Tibial nerve (tissue), 4 donors: Measurements from ENCODE around the gene FMO3. TPM values are rescaled to one million over a fixed set of nuclear protein-coding genes. Genes with fewer than 3 reads are reported as not detected.

Experiments used
- DNase-seq, 2 donors: peaks; one replicate each; pipeline ENCODE4 v3.0.0-alpha.2; 2019; ENCODE audit warnings: low spot score in 2 of 2
- H3K27ac ChIP-seq, 4 donors: fragments of 200-600 bp; sonication (generic) in 3 of 4; one replicate each; pipeline ENCODE4 v1.5.1; 2017 to 2019; ENCODE audit warnings: mild to moderate bottlenecking in 1 of 4
- H3K27me3 ChIP-seq, 2 donors: fragments of 200-600 bp; sonication (generic) in 1 of 2; one replicate each; pipeline versions ENCODE4 v1.5.1 to v1.6.0; 2017 to 2019
- H3K36me3 ChIP-seq, 3 donors: fragments of 200-600 bp; sonication (generic); one replicate each; pipeline ENCODE4 v1.5.1; 2018 to 2019
- H3K4me1 ChIP-seq, 4 donors: fragments of 200-600 bp; sonication (generic) in 3 of 4; one replicate each; pipeline ENCODE4 v1.5.1; 2017 to 2019
- H3K4me3 ChIP-seq, 4 donors: fragments of 200-600 bp; sonication (generic) in 3 of 4; one replicate each; pipeline ENCODE4 v1.5.1; 2017 to 2019; ENCODE audit warnings: mild to moderate bottlenecking in 1 of 4, moderate library complexity in 1 of 4
- H3K9me3 ChIP-seq, 4 donors: fragments of 200-600 bp; sonication (generic) in 3 of 4; one replicate each; pipeline ENCODE4 v1.5.1; 2017 to 2019
- CTCF ChIP-seq, 5 experiments: fragments of 200-600 bp in 3 of 5; fragments of 450-650 bp in 2 of 5; sonication (generic) in 3 of 5; IDR thresholded peaks; one replicate each; pipeline ENCODE4 v1.5.1; 2016 to 2019; ENCODE audit warnings: antibody characterized with exemption in 5 of 5, mild to moderate bottlenecking in 3 of 5, moderate library complexity in 2 of 5
- EP300 ChIP-seq, 2 donors: sonication (generic); formaldehyde crosslinking; IDR thresholded peaks; one replicate each; pipeline ENCODE4 v1.6.1; 2017; ENCODE audit warnings: antibody characterized with exemption in 2 of 2, mild to moderate bottlenecking in 1 of 2
- POLR2A ChIP-seq, 2 donors: fragments of 450-650 bp; IDR thresholded peaks; one replicate each; pipeline ENCODE4 v1.6.1; 2017; ENCODE audit warnings: antibody characterized with exemption in 2 of 2, mild to moderate bottlenecking in 2 of 2, moderate library complexity in 2 of 2
- WGBS, 2 donors: methylation state at CpG; one replicate each; pipeline ENCODE4 v1.1.5; 2018; 5-methylcytosine and 5-hydroxymethylcytosine counted together
- total RNA-seq, 4 donors: library from RNA; depleted of rRNA; stranded (reverse); fragments of >200 nt; gene quantifications; one replicate each; pipeline ENCODE4 v1.1.0, GENCODE V29; 2016

The FMO3 gene
- total RNA-seq, 4 donors from 2014 or later: 1.8 to 4.8 (median 3.1) TPM

GRCh38 chr1:171150156-171150555, 59.5 kb downstream of the FMO3 start:
- Histone ChIP-seq H3K4me3 (no peak overlapping the region), H3K36me3 (no peaks in the 10 kb centered on the region), H3K4me1 (no peaks in the 10 kb centered on the region), H3K27me3 (no peaks in the 10 kb centered on the region), H3K27ac (no peak overlapping the region), H3K9me3 (no peaks in the 10 kb centered on the region)
- TF ChIP-seq EP300 (IDR thresholded peaks at IDR 0.05) (no peak), CTCF (IDR thresholded peaks at IDR 0.05) (no peak), POLR2A (IDR thresholded peaks at IDR 0.05) (no peak)
- WGBS, 2 donors: 66 to 77% methylated on average over 1 of the region's 1 CpG
- DNase-seq: no peak

DNA sequence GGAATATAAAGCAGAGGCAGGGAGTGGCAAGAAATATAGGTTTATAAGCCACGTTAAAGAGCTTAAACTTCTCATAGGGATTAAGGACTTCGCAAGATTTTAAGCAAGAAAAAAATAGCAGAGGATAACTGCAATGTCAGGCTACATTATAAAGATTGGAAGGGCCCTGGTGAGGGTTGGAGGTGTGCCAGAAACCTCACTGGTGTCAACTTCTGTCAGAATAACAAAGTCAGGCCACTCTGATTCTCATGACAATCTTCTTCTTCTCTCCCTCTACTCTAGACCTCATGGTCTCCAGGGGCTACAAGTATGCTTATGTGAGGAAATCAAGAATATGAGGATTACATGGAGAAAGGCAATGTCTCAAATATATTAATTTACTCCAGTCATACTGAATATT, 61.8 kb downstream of the FMO3 start:
- WGBS, 2 donors: 75 to 76% methylated on average over 2 of the region's 2 CpGs
- H3K27me3 ChIP-seq: no peaks in the 10 kb centered on the region
- no peaks in the 10 kb centered on the region for H3K36me3 ChIP-seq
- DNase-seq: no peak
- TF ChIP-seq EP300 (IDR thresholded peaks at IDR 0.05) (no peak), POLR2A (IDR thresholded peaks at IDR 0.05) (no peak), CTCF (IDR thresholded peaks at IDR 0.05) (no peak)
- H3K4me1 ChIP-seq: no peaks in the 10 kb centered on the region
- H3K4me3 ChIP-seq: no peak overlapping the region
- H3K27ac ChIP-seq: no peak overlapping the region
- H3K9me3 ChIP-seq: no peaks in the 10 kb centered on the region

- Histone ChIP-seq H3K27ac (no peak overlapping the region), H3K4me3 (no peak overlapping the region), H3K9me3 (no peaks in the 10 kb centered on the region), H3K36me3 (no peaks in the 10 kb centered on the region), H3K4me1 (no peaks in the 10 kb centered on the region), H3K27me3 (no peaks in the 10 kb centered on the region)
- DNase-seq: no peak
- no peak for TF ChIP-seq POLR2A (IDR thresholded peaks at IDR 0.05)
- no peak for TF ChIP-seq CTCF (IDR thresholded peaks at IDR 0.05)
- TF ChIP-seq EP300 (IDR thresholded peaks at IDR 0.05): no peak
These were observed 64.8 kb downstream of the FMO3 start for GRCh38 chr1:171155484-171155883.

DNA sequence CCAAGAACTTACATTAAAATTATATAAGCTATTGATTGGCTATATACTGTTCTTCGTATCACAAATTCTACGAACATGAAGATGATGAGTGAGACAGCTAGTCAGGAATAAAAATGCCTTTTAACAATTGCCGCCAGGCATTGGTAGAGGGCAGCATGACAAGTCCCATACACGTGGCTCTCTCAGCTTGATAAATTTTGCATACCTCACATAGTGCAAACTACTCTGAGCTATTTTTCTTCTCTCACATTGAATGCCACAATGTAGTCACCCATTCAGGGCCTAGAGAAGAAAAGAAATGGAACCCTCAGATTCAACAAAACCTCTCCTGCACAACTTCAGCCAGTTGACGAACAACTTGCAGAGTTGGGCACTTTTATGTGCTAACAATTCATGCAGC, 67.4 kb downstream of the FMO3 start:
- 80 to 81% methylated on average over 5 of the region's 5 CpGs for WGBS, 2 donors
- peaks cover 0 to 3% (median 0%) of the 10 kb centered on the region in 4 donors for H3K4me1 ChIP-seq
- TF ChIP-seq CTCF (IDR thresholded peaks at IDR 0.05) (no peak), POLR2A (IDR thresholded peaks at IDR 0.05) (no peak), EP300 (IDR thresholded peaks at IDR 0.05) (no peak)
- H3K9me3 ChIP-seq: no peaks in the 10 kb centered on the region
- no peak overlapping the region for H3K27ac ChIP-seq
- DNase-seq: no peak
- H3K4me3 ChIP-seq: no peak overlapping the region
- H3K27me3 ChIP-seq: no peaks in the 10 kb centered on the region
- H3K36me3 ChIP-seq: no peaks in the 10 kb centered on the region

- H3K36me3 ChIP-seq: no peaks in the 10 kb centered on the region
- no peak for DNase-seq
- no peaks in the 10 kb centered on the region for H3K9me3 ChIP-seq
- H3K27ac ChIP-seq: no peak overlapping the region
- no peak overlapping the region for H3K4me3 ChIP-seq
- H3K4me1 ChIP-seq: peaks cover 0 to 3% (median 0%) of the 10 kb centered on the region in 4 donors
- 84 to 87% methylated on average over 3 of the region's 3 CpGs for WGBS, 2 donors
- H3K27me3 ChIP-seq: no peaks in the 10 kb centered on the region
- TF ChIP-seq EP300 (IDR thresholded peaks at IDR 0.05) (no peak), POLR2A (IDR thresholded peaks at IDR 0.05) (no peak), CTCF (IDR thresholded peaks at IDR 0.05) (no peak)
These were observed 67.8 kb downstream of the FMO3 start for GRCh38 chr1:171158551-171158950.
